Muscle layer of colon (tissue), 2 donors: ENCODE measurements around the gene CRYGD.
"Not testable (repeated sequence)": the region's sequence is repeated elsewhere in the genome, so short reads cannot be mapped to it uniquely, and the experiment has no call there.

Experiments
- H3K27ac ChIP-seq: one replicate; pipeline ENCODE4 v1.7.0; 2013; ENCODE audit warnings: low read depth, mild to moderate bottlenecking, low read length, moderate library complexity
- H3K27me3 ChIP-seq, 2 donors: one replicate each; pipeline ENCODE4 v1.7.0; 2013; ENCODE audit warnings: low read length in 2 of 2, mild to moderate bottlenecking in 2 of 2; ENCODE audit not compliant: insufficient read depth in 2 of 2, control insufficient read depth in 1 of 2
- H3K36me3 ChIP-seq: one replicate; pipeline ENCODE4 v1.7.0; 2013; ENCODE audit warnings: mild to moderate bottlenecking, low read length; ENCODE audit not compliant: insufficient read depth
- H3K4me1 ChIP-seq: one replicate; pipeline ENCODE4 v1.7.0; 2013; ENCODE audit warnings: mild to moderate bottlenecking, low read length; ENCODE audit not compliant: insufficient read depth
- H3K4me3 ChIP-seq, 2 donors: one replicate each; pipeline ENCODE4 v1.7.0; 2013; ENCODE audit warnings: low read length in 2 of 2, low read depth in 1 of 2, mild to moderate bottlenecking in 1 of 2, moderate library complexity in 1 of 2
- H3K9ac ChIP-seq: one replicate; pipeline ENCODE4 v1.7.0; 2013; ENCODE audit warnings: low read length
- H3K9me3 ChIP-seq: one replicate; pipeline ENCODE4 v1.7.0; 2013; ENCODE audit warnings: mild to moderate bottlenecking, low read length
- donor health status: abdominal sarcoma.
- donor health status: Adenocarcinoma of cecum.

CRYGD gene

DNA sequence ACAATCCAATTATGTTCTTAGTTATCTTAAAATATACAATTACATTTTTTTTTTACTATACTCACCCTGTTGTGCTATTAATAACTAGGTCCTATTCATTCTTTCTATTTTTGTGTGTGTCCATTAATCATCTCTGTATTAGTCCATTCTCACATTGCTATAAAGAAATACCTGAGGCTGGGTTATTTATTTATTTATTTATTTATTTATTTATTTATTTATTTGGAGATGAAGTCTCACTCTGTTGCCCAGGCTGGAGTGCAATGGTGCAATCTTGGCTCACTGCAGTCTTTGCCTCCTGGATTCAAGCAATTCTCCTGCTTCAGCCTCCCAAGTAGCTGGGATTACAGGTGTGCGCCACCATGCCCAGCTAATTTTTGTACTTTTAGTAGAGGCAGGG, 25.6 kb downstream of the CRYGD start:
- not testable (repeated sequence) for H3K9me3 ChIP-seq, H3K4me1 ChIP-seq

DNA sequence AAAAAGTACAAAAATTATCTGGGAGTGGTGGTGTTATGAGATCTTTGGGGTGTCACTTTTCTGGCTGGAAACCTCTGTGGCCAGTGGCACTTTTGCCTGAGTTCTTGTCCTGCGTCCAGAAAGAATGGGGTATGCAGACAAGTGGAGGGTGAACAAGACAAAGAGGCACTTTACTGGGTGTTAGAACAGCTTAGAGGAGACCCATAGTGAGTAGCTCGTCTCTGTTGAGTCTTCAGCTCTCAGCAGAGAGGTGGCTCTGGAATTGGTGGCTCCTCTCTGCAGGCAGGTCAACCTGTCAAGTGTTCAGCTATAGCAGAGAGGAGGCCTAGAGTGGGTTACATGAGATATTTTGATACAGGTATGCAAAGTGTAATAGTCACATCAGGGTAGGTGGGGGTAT, 26.1 kb downstream of the CRYGD start:
- no peaks in the 10 kb centered on the region for H3K36me3 ChIP-seq
- H3K4me1 ChIP-seq: no peaks in the 10 kb centered on the region
- no peaks in the 10 kb centered on the region for H3K9me3 ChIP-seq

More for the DNA sequence above, 25.6 kb downstream of the CRYGD start:
- H3K36me3 ChIP-seq, H3K9ac ChIP-seq, H3K27ac ChIP-seq, H3K4me3 ChIP-seq, H3K27me3 ChIP-seq: not testable (repeated sequence)

DNA sequence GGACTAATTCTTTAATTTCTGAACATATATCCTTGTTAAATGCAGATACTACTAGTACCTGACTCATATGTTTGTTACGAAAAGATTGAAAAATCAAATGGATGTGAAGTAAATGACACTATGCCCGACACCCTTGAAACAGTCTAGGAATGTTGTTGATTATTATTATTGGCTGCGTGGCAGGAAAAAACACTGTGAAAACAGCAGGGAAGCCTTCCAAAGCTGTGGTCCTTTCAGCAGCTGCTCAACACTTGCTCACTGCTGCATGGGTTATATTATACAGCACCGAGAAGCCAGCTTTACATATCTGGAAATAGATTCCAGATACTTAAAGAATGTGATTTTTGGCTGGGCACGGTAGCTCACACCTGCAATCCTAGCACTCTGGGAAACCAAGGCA, 26.5 kb downstream of the CRYGD start:
- no peak overlapping the region for H3K9ac ChIP-seq
- no peak overlapping the region for H3K27ac ChIP-seq
- no peaks in the 10 kb centered on the region for H3K36me3 ChIP-seq
- H3K27me3 ChIP-seq: no peaks in the 10 kb centered on the region
- no peaks in the 10 kb centered on the region for H3K9me3 ChIP-seq
- H3K4me3 ChIP-seq: no peak overlapping the region
- no peaks in the 10 kb centered on the region for H3K4me1 ChIP-seq

More for the DNA sequence above, 26.1 kb downstream of the CRYGD start:
- no peak overlapping the region for H3K27ac ChIP-seq
- H3K4me3 ChIP-seq: no peak overlapping the region
- H3K9ac ChIP-seq: no peak overlapping the region
- H3K27me3 ChIP-seq: no peaks in the 10 kb centered on the region

DNA sequence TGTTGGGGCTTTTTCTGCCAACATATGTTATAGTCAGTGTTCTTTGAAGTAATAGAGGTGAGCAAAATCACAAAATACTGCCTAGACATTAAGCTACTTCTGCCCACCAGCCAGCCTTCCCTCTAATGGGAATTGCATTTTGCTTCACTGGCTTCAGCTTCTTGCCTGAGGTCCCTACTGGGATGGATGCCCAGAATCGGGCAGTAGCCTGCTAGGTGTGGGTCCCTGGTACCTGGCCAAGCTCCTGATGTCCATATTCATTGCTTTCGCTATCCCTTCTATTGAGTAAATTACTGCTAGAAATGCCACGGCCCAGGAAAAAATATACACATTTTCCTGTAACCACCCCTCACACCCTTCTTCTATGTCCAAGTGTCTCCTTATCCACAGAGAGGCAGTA, 27.0 kb downstream of the CRYGD start:
- H3K9me3 ChIP-seq: no peaks in the 10 kb centered on the region
- H3K27ac ChIP-seq: no peak overlapping the region
- no peaks in the 10 kb centered on the region for H3K27me3 ChIP-seq
- no peak overlapping the region for H3K4me3 ChIP-seq
- H3K36me3 ChIP-seq: no peaks in the 10 kb centered on the region
- H3K4me1 ChIP-seq: no peaks in the 10 kb centered on the region
- no peak overlapping the region for H3K9ac ChIP-seq

DNA sequence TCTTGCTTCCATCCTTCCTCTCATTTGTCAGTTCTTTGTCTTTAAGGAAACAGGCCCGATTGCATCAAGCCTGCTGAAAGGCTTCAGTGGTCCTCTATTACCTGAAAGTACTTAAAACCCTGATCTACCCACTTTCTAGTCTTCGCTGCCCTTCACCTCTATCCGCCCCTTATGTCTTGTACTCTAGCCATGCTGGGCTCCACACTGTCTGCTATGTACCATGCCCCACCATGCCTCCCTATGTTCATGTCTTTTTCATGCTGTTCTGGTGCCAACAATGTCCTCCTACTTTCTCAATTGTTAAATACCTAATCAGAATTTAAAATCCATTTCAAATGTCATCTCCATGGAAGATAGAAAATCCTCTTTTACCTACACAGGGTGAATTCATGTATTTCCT, 28.2 kb downstream of the CRYGD start:
- Histone ChIP-seq H3K9ac (no peak overlapping the region), H3K4me3 (no peak overlapping the region), H3K27ac (no peak overlapping the region), H3K27me3 (no peaks in the 10 kb centered on the region), H3K36me3 (no peaks in the 10 kb centered on the region), H3K9me3 (no peaks in the 10 kb centered on the region), H3K4me1 (no peaks in the 10 kb centered on the region)

DNA sequence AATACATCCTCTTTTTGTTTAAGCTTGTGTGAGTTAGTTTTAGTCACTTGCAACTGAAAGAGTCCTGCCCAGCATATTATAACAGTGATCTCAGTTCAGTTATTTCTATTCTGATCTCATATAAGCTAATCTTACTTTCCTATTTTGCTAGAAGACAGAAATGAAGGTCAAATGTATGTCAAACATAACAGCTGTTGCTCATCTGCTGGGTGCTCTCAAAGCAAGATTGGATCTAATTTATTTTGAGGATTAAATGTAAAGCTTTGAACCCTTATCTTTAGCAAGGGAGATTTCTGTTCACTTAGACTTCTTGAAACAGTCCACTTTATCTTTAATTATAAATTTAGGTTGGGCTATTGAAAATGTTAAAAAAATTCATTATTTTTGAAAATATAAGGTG, 31.2 kb downstream of the CRYGD start:
- Histone ChIP-seq H3K4me1 (no peaks in the 10 kb centered on the region), H3K27ac (no peak overlapping the region), H3K36me3 (no peaks in the 10 kb centered on the region), H3K9ac (no peak overlapping the region), H3K27me3 (no peaks in the 10 kb centered on the region), H3K4me3 (no peak overlapping the region), H3K9me3 (no peaks in the 10 kb centered on the region)

DNA sequence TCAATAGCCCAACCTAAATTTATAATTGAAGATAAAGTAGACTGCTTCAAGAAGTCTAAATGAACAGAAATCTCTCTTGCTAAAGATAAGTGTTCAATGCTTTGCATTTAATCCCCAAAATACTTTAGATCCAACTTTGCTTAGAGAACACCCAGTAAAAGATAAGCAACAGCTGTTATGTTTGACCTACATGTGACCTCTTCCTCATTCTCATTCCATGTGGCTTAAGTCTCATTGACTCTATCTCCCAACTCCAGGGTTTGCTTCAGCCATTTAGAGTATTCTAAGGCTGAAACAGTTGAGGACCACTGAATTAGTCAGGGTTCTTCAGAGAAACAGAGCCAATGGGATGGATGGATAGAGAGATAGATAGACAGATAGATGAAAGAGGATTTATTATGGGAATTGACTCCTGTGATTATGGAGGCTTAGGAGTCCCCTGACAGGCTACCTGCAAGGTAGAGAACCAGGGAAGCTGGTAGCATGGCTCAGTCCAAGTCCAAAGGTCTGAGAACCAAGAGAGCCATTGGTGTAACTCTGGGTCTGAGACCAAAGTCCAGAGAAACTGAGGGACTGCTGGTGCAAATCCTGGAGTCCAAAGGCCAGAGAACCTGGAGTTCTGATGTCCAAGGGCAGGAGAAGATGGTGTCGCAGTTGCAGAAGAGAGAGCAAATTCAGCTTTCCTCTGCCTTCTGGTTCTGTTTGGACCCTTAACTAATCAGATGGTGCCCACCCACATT, 32.1 kb downstream of the CRYGD start:
- Histone ChIP-seq H3K4me3 (no peak overlapping the region), H3K36me3 (no peaks in the 10 kb centered on the region), H3K27me3 (no peaks in the 10 kb centered on the region), H3K9ac (no peak overlapping the region), H3K27ac (no peak overlapping the region), H3K4me1 (no peaks in the 10 kb centered on the region), H3K9me3 (no peaks in the 10 kb centered on the region)

DNA sequence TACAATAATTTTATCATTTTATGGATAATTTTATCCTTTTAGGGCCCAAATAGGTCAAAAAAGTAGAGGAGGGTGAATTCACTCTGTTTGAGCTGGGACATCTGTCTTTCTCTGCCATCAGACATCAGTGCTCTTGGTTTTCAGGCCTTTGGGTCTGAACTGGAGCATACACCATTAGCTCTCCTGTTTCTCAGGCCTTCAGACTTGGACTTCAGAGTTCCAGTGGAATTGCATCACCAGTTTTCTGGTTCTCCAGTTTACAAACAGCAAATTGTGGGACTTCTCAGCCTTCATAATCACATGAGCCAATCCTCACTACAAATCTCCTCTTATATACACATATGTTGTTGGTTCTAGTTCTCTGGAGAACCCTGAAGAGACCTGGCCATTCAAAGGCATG, 33.9 kb downstream of the CRYGD start:
- no peaks in the 10 kb centered on the region for H3K36me3 ChIP-seq
- H3K9ac ChIP-seq: no peak overlapping the region
- no peaks in the 10 kb centered on the region for H3K4me1 ChIP-seq
- no peaks in the 10 kb centered on the region for H3K27me3 ChIP-seq
- no peaks in the 10 kb centered on the region for H3K9me3 ChIP-seq
- no peak overlapping the region for H3K27ac ChIP-seq
- H3K4me3 ChIP-seq: no peak overlapping the region

DNA sequence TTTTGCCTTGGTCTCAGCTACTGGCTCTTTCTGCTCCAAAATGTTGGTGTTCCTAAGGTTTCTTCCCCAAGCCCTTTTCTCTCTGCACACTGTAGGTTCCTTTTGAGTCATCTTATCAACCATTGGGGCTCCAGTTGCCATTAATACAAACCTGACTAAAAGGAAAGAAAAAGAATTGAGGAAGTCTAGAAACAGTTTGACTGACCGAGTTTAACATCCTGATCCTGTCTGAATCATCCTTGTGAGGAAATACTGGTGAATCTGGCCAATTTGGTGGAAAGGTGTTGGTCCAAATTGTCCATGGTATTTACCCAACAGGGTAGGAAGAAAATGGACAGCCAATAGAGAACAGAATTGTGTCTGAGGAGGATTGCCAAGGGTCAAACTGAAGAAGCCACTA, 38.3 kb downstream of the CRYGD start:
- Histone ChIP-seq H3K9me3 (no peaks in the 10 kb centered on the region), H3K4me3 (no peak overlapping the region), H3K27me3 (no peaks in the 10 kb centered on the region), H3K27ac (no peak overlapping the region), H3K9ac (no peak overlapping the region), H3K36me3 (no peaks in the 10 kb centered on the region), H3K4me1 (no peaks in the 10 kb centered on the region)

DNA sequence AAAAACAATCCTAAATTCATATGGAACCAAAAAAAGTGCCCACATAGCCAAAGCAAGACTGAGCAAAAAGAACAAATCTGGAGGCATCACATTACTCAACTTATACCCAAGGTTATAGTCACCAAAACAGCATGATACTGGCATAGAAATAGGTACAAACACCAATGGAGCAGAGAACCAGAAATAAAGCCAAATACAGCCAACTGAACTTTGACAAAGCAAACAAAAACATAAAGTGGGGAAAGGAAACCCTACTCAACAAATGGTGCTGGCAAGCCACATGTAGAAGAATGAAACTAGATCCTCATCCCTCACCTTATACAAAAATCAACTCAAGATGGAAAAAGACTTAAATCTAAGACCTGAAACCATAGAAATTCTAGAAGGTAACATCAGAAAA, 40.5 kb downstream of the CRYGD start:
- Histone ChIP-seq H3K36me3 (no peaks in the 10 kb centered on the region), H3K27me3 (no peaks in the 10 kb centered on the region), H3K4me1 (no peaks in the 10 kb centered on the region), H3K9ac (no peak overlapping the region), H3K27ac (no peak overlapping the region), H3K9me3 (no peaks in the 10 kb centered on the region), H3K4me3 (no peak overlapping the region)

DNA sequence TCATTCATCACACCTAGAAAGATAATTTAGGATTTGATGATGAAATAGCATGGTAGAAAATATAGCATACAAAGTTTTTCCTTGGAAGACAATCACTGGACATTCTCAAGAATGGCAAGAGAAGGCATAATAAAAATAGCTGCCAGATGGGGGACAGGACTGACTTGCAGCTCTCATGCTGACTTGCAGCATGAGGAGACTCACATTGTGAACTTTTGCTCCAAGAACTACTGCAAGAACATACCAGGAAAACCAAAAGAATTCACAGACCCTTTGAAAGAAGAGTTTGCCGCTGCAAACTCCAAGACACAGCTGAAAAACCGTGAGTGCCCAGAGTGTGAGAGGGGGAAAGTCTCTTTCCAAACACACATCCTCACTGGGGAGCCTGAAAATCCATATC, 47.0 kb downstream of the CRYGD start:
- Histone ChIP-seq H3K9ac (no peak overlapping the region), H3K4me3 (no peak overlapping the region), H3K36me3 (no peaks in the 10 kb centered on the region), H3K27ac (no peak overlapping the region), H3K4me1 (no peaks in the 10 kb centered on the region), H3K9me3 (no peaks in the 10 kb centered on the region), H3K27me3 (no peaks in the 10 kb centered on the region)

DNA sequence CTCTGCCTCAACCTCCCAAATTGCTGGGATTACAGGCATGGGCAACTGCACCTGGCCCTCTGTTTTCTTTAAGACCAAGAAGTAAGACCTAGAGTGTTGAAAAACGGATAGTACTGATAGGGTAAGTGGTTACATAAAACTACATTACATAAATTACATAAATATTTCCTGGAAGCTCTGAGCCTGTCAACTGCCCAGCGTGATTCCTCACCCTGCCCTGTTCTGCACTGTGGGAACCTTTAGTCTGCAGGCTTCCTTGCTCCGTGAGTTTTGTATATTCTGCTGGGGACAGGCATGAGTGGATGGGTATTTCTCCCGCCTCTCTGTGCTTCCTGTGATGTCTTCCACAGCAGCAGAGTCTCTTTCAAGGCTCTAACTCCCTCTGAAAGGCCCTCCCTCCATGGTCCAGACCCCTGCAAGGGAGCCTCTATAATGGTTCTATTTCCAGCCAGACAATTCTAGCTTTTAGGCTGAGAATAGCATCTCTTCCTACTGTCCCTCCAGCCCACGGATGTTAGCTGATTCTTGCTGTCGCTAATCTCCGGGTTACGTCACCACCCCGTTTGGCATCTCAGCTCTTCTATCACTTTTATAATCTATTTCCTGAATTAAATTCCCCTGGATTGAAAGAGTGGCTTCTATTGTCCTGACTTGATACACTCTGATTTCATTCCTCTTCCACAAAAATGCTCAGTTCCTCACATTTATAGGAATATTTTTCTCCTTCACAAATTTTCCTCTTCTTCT, 49.5 kb downstream of the CRYGD start:
- Histone ChIP-seq H3K9me3 (no peaks in the 10 kb centered on the region), H3K4me1 (no peaks in the 10 kb centered on the region), H3K27ac (no peak overlapping the region), H3K36me3 (no peaks in the 10 kb centered on the region), H3K4me3 (no peak overlapping the region), H3K27me3 (no peaks in the 10 kb centered on the region), H3K9ac (no peak overlapping the region)
